ENCODE data around the gene SHC3.

Gene SHC3

DNA sequence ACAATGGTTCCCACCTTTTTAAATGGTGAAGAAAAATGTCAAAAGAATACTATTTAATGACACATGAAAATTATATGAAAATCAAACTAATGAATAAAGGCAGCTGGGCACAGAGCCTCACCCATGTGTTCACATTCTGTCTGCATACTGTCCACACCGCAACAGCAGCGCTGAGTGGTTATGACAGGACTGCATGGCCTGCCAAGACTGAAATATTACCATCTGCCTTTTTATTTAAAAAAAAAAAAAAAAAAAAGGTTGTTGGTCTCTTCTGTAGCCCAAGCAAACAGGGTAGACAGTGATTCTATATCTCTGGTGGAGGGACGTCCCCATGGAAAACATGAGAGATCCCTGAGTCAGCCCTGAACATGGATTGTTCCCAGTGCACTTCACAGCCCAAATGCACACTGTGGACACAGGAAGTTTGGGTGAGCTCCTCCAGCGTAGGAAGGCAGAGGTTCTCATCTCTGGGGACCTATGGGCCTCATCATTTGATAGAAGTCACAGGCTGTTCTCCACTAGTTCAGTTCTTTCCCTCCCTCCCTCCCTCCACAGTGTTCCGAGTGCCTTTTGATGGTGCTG is 44.9 kb upstream of the SHC3 start:
- H3K4me1 Mint-ChIP-seq, result peaks cover 15% of the 10 kb centered on the region
- no peak overlapping the region for H3K4me3 Mint-ChIP-seq
- H3K36me3 Mint-ChIP-seq (ENCODE audit: low read depth), result no peaks in the 10 kb centered on the region
- H3K9me3 Mint-ChIP-seq, result no peaks in the 10 kb centered on the region
- peaks cover 10% of the 10 kb centered on the region for H3K27me3 Mint-ChIP-seq (ENCODE audit: low read depth)
- H3K27ac Mint-ChIP-seq, result no peak overlapping the region
- no peak for TF ChIP-seq CTCF (IDR thresholded peaks at IDR 0.05; ENCODE audit: unreplicated experiment in 3 of 3)

DNA sequence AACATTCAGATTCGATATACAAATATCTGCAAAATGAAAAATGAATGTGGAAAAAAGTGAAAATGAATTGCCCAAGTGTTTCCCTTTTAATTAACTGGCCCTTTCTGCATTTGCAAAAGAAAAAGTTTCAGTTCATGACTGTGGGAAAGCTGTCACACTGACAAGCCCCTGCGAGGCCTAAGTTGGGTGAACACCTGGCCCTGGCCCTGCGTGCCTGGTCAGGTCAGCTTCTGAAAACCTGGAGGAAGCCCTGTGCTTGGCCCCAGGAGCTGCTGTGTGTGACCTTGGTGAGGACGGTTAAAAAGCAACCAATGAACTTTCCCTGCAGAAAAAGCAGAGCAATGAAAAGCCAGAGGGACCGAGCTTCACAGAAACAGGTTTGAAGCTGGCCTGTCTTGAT is 41.0 kb upstream of the SHC3 start:
- TF ChIP-seq CTCF (IDR thresholded peaks at IDR 0.05; ENCODE audit: unreplicated experiment in 3 of 3), result no peak
- H3K36me3 Mint-ChIP-seq (ENCODE audit: low read depth), result no peaks in the 10 kb centered on the region
- no peaks in the 10 kb centered on the region for H3K4me1 Mint-ChIP-seq
- H3K27ac Mint-ChIP-seq, result no peak overlapping the region
- no peaks in the 10 kb centered on the region for H3K9me3 Mint-ChIP-seq
- no peak overlapping the region for H3K4me3 Mint-ChIP-seq
- H3K27me3 Mint-ChIP-seq (ENCODE audit: low read depth), result peaks cover 11% of the 10 kb centered on the region

- H3K27ac Mint-ChIP-seq, result no peak overlapping the region
- no peaks in the 10 kb centered on the region for H3K4me1 Mint-ChIP-seq
- H3K4me3 Mint-ChIP-seq, result no peak overlapping the region
- peaks cover 11% of the 10 kb centered on the region for H3K27me3 Mint-ChIP-seq (ENCODE audit: low read depth)
- H3K9me3 Mint-ChIP-seq, result no peaks in the 10 kb centered on the region
- TF ChIP-seq CTCF (IDR thresholded peaks at IDR 0.05; ENCODE audit: unreplicated experiment in 3 of 3), result no peak
- no peaks in the 10 kb centered on the region for H3K36me3 Mint-ChIP-seq (ENCODE audit: low read depth)
These were observed 39.7 kb upstream of the SHC3 start for GRCh38 chr9:89218040-89218928.

- Mint-ChIP-seq H3K9me3 (peaks cover 7% of the 10 kb centered on the region), H3K27ac (no peak overlapping the region), H3K36me3 (ENCODE audit: low read depth) (no peaks in the 10 kb centered on the region), H3K4me3 (no peak overlapping the region), H3K4me1 (no peaks in the 10 kb centered on the region), H3K27me3 (ENCODE audit: low read depth) (peaks cover 7% of the 10 kb centered on the region)
- no peak for TF ChIP-seq CTCF (IDR thresholded peaks at IDR 0.05; ENCODE audit: unreplicated experiment in 3 of 3)
These were observed 36.7 kb upstream of the SHC3 start for GRCh38 chr9:89215342-89215741.

DNA sequence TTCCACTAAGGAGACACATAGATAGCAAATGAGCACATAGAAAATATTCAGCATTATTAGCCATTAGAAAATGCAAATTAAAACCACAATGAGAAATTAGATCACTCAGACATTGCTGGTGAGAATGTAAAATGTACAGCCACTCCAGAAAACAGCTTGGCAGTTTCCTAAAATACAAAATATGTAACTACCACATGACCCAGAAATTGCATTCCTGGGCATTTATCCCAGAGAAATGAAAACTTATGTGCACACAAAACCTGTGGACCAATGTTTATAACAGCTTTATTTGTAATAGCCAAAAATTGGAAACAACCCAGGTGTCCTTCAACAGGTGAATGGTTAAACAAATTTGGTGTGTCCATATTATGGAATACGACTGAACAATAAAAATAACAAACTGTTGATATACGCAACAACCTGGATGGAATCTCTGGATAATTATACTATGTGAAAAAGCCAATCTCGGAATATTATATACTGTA is 34.8 kb upstream of the SHC3 start:
- H3K27ac Mint-ChIP-seq, result no peak overlapping the region
- H3K27me3 Mint-ChIP-seq (ENCODE audit: low read depth), result peaks cover 8% of the 10 kb centered on the region
- H3K4me1 Mint-ChIP-seq, result no peaks in the 10 kb centered on the region
- no peak for TF ChIP-seq CTCF (IDR thresholded peaks at IDR 0.05; ENCODE audit: unreplicated experiment in 3 of 3)
- no peak overlapping the region for H3K4me3 Mint-ChIP-seq
- H3K36me3 Mint-ChIP-seq (ENCODE audit: low read depth), result no peaks in the 10 kb centered on the region
- H3K9me3 Mint-ChIP-seq, result peaks cover 7% of the 10 kb centered on the region

Data from nephron (organoid).